ENCODE measurements around the gene CLDN19.
"Not testable (repeated sequence)": the region's sequence is repeated elsewhere in the genome, so short reads cannot be mapped to it uniquely, and the experiment has no call there.

DNA sequence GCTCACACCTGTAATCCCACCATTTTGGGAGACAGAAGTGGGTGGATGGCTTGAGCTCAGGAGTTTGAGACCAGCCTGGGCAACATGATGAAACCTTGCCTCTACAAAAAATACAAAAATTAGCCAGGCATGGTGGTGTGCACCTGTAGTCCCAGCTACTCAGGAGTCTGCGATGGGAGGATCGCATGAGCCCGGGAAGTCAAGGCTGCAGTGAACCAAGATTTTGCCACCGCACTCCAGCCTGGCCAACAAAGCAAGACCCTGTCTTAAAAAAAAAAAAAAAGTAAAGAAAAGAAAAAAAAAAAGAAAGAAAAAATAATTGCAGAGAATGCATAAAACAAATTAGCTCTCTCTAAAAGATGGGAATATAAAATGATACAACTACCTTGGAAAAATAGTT lies 14.2 kb downstream of the CLDN19 start:
- TF ChIP-seq EZH2 (IDR thresholded peaks at IDR 0.05; ENCODE audit: borderline replicate concordance, low read length); CTCF (conservative IDR thresholded peaks at IDR 0.05 in 1 of 2, IDR thresholded peaks at IDR 0.05 in 1 of 2; ENCODE audit: extremely low read depth in 1 of 2, insufficient read depth in 1 of 2, low read depth in 1 of 2, low read length in 2 of 2): not testable (repeated sequence)

Measured in mammary epithelial cell (primary cell).